ENCODE results near the gene MMP7. TPM values are rescaled to one million over a fixed set of nuclear protein-coding genes. Genes with fewer than 3 reads are reported as not detected.

Gene MMP7
- total RNA-seq, 1 experiment from 2014 or later: 0.61 TPM

DNA sequence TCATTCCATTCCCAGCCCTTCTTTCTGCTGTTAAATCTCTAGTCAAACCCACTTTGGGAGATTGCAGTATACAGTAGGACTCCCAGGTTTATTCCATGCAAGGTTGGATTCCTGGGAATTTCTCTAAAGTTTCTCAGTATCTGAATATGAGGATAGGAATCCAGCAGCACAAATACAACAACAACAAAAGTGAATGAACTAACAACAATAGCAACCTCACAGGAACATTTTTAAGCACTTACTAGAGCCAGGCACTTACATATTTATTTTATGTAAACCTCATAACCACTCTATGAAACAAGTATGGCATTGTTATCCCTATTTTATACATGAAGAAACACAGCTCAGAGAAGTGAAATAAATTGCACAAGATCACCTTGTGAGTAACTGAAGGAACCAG is 1.9 kb downstream of the MMP7 start (continued):
- TF ChIP-seq, protein P1, sequence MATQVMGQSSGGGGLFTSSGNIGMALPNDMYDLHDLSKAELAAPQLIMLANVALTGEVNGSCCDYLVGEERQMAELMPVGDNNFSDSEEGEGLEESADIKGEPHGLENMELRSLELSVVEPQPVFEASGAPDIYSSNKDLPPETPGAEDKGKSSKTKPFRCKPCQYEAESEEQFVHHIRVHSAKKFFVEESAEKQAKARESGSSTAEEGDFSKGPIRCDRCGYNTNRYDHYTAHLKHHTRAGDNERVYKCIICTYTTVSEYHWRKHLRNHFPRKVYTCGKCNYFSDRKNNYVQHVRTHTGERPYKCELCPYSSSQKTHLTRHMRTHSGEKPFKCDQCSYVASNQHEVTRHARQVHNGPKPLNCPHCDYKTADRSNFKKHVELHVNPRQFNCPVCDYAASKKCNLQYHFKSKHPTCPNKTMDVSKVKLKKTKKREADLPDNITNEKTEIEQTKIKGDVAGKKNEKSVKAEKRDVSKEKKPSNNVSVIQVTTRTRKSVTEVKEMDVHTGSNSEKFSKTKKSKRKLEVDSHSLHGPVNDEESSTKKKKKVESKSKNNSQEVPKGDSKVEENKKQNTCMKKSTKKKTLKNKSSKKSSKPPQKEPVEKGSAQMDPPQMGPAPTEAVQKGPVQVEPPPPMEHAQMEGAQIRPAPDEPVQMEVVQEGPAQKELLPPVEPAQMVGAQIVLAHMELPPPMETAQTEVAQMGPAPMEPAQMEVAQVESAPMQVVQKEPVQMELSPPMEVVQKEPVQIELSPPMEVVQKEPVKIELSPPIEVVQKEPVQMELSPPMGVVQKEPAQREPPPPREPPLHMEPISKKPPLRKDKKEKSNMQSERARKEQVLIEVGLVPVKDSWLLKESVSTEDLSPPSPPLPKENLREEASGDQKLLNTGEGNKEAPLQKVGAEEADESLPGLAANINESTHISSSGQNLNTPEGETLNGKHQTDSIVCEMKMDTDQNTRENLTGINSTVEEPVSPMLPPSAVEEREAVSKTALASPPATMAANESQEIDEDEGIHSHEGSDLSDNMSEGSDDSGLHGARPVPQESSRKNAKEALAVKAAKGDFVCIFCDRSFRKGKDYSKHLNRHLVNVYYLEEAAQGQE (IDR thresholded peaks at IDR 0.05; ENCODE audit: low read depth): no peak
- TF ChIP-seq POLR2AphosphoS5 (IDR thresholded peaks at IDR 0.05; ENCODE audit: low read depth, low read length) (no peak), CTCF (IDR thresholded peaks at IDR 0.05 in 2 of 3, conservative IDR thresholded peaks at IDR 0.05 in 1 of 3; ENCODE audit: borderline replicate concordance in 1 of 3, insufficient read depth in 1 of 3, low read depth in 2 of 3, low read length in 2 of 3) (no peak)

GRCh38 chr11:102527684-102528083 is 2.9 kb downstream of the MMP7 start:
- Histone ChIP-seq H3K4me3 (replicated peaks in 1 of 2; ENCODE audit: low read depth in 1 of 2, low read length in 2 of 2) (no peak overlapping the region), H2AFZ (ENCODE audit: low read depth, low read length, poor library complexity, severe bottlenecking) (peak overlapping the region; percentile 50), H3K27me3 (ENCODE audit: insufficient read depth, low read length) (no peaks in the 10 kb centered on the region), H3K4me1 (ENCODE audit: control insufficient read depth in 1 of 2, insufficient read depth in 2 of 2, low read length in 2 of 2) (peaks cover 2 to 24% of the 10 kb centered on the region in 2 experiments; a peak in 3 of 4 replicates), H4K20me1 (ENCODE audit: insufficient read depth) (no peaks in the 10 kb centered on the region), H3K27ac (ENCODE audit: low read depth, low read length) (no peak overlapping the region), H3K9me2 (ENCODE audit: insufficient read depth) (no peaks in the 10 kb centered on the region), H3K36me3 (ENCODE audit: control insufficient read depth in 1 of 2, insufficient read depth in 2 of 2, low read length in 2 of 2) (no peaks in the 10 kb centered on the region), H3K4me2 (ENCODE audit: low read length) (peak overlapping the region; percentile 14; the same call in 1 of the 2 replicates), H3K79me2 (ENCODE audit: insufficient read depth, low read length) (no peaks in the 10 kb centered on the region), H3K9me3 (ENCODE audit: control insufficient read depth in 1 of 2, insufficient read depth in 1 of 2, low read depth in 1 of 2, low read length in 2 of 2) (no peaks in the 10 kb centered on the region), H3K9ac (ENCODE audit: low read length) (no peak overlapping the region)
- no peak for TF ChIP-seq MAX (IDR thresholded peaks at IDR 0.05)
- DNase-seq (ENCODE audit: low read depth, low spot score): no peak
- CTCF ChIA-PET: no interaction called here
- no peak for ATAC-seq
- POLR2A ChIA-PET: no interaction called here
- BruUV-seq (replicated peaks): no TSS peak
- intact Hi-C loops (cut with micrococcal nuclease): no loop called here
- RAD21 ChIA-PET (ENCODE audit: low non-redundant PET in 1 of 2, low total read pairs in 2 of 2, uncharacterized antibody in 2 of 2, unreplicated experiment in 2 of 2): no interaction called here
